Measurements from ENCODE around the gene ARAP1. TPM values are rescaled to one million over a fixed set of nuclear protein-coding genes. Genes with fewer than 3 reads are reported as not detected.

The ARAP1 gene
- polyA plus RNA-seq, 1 donor from 2014 or later: 3.5 TPM

GRCh38 chr11:72696866-72697700 lies 55.1 kb downstream of the ARAP1 start:
- Histone ChIP-seq H2AFZ (ENCODE audit: low read depth, low read length) (no peak overlapping the region), H3K4me2 (ENCODE audit: low read length) (no peak overlapping the region), H3K79me2 (replicated peaks; ENCODE audit: insufficient read depth, low read length) (no peaks in the 10 kb centered on the region), H3K4me3 (ENCODE audit: low read length) (no peak overlapping the region), H3F3A (ENCODE audit: insufficient read depth, low read length, poor library complexity, severe bottlenecking) (no peaks in the 10 kb centered on the region), H3K27ac (ENCODE audit: low read length) (no peak overlapping the region), H3K36me3 (ENCODE audit: insufficient read depth, low read length) (no peaks in the 10 kb centered on the region), H3K27me3 (ENCODE audit: insufficient read depth, low read depth, low read length) (no peaks in the 10 kb centered on the region), H3K9ac (ENCODE audit: low read length) (no peak overlapping the region), H3K9me3 (ENCODE audit: low read length) (no peaks in the 10 kb centered on the region), H3K9me2 (ENCODE audit: insufficient read depth, low read length) (no peaks in the 10 kb centered on the region), H4K20me1 (ENCODE audit: insufficient read depth) (no peaks in the 10 kb centered on the region)
- TF ChIP-seq SMC3 (conservative IDR thresholded peaks at IDR 0.05; ENCODE audit: poor library complexity) (no peak), EZH2 (IDR thresholded peaks at IDR 0.05; ENCODE audit: borderline replicate concordance, insufficient read depth, low read length, poor library complexity, severe bottlenecking) (no peak), RAD21 (conservative IDR thresholded peaks at IDR 0.05) (no peak), MXI1 (conservative IDR thresholded peaks at IDR 0.05; ENCODE audit: poor library complexity, severe bottlenecking) (no peak), EP300 (conservative IDR thresholded peaks at IDR 0.05; ENCODE audit: poor library complexity, severe bottlenecking) (no peak), REST (IDR thresholded peaks at IDR 0.05; ENCODE audit: borderline replicate concordance) (no peak), TAF1 (IDR thresholded peaks at IDR 0.05; ENCODE audit: low read depth) (no peak), POLR2AphosphoS5 (IDR thresholded peaks at IDR 0.05) (no peak)
- TF ChIP-seq, protein P1, sequence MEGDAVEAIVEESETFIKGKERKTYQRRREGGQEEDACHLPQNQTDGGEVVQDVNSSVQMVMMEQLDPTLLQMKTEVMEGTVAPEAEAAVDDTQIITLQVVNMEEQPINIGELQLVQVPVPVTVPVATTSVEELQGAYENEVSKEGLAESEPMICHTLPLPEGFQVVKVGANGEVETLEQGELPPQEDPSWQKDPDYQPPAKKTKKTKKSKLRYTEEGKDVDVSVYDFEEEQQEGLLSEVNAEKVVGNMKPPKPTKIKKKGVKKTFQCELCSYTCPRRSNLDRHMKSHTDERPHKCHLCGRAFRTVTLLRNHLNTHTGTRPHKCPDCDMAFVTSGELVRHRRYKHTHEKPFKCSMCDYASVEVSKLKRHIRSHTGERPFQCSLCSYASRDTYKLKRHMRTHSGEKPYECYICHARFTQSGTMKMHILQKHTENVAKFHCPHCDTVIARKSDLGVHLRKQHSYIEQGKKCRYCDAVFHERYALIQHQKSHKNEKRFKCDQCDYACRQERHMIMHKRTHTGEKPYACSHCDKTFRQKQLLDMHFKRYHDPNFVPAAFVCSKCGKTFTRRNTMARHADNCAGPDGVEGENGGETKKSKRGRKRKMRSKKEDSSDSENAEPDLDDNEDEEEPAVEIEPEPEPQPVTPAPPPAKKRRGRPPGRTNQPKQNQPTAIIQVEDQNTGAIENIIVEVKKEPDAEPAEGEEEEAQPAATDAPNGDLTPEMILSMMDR (IDR thresholded peaks at IDR 0.05; ENCODE audit: poor library complexity, severe bottlenecking): no peak

- Histone ChIP-seq H3K9me3 (ENCODE audit: low read length) (no peaks in the 10 kb centered on the region), H3K4me2 (ENCODE audit: low read length) (no peak overlapping the region), H3K9ac (ENCODE audit: low read length) (no peak overlapping the region), H3K9me2 (ENCODE audit: insufficient read depth, low read length) (no peaks in the 10 kb centered on the region), H3K27me3 (ENCODE audit: insufficient read depth, low read depth, low read length) (no peaks in the 10 kb centered on the region), H3K79me2 (replicated peaks; ENCODE audit: insufficient read depth, low read length) (no peaks in the 10 kb centered on the region), H3K36me3 (ENCODE audit: insufficient read depth, low read length) (no peaks in the 10 kb centered on the region), H2AFZ (ENCODE audit: low read depth, low read length) (no peak overlapping the region), H4K20me1 (ENCODE audit: insufficient read depth) (no peaks in the 10 kb centered on the region), H3K4me3 (ENCODE audit: low read length) (no peak overlapping the region), H3K27ac (ENCODE audit: low read length) (no peak overlapping the region), H3F3A (ENCODE audit: insufficient read depth, low read length, poor library complexity, severe bottlenecking) (no peaks in the 10 kb centered on the region)
- TF ChIP-seq REST (IDR thresholded peaks at IDR 0.05; ENCODE audit: borderline replicate concordance) (no peak), TAF1 (IDR thresholded peaks at IDR 0.05; ENCODE audit: low read depth) (no peak), EZH2 (IDR thresholded peaks at IDR 0.05; ENCODE audit: borderline replicate concordance, insufficient read depth, low read length, poor library complexity, severe bottlenecking) (no peak), EP300 (conservative IDR thresholded peaks at IDR 0.05; ENCODE audit: poor library complexity, severe bottlenecking) (no peak), RAD21 (conservative IDR thresholded peaks at IDR 0.05) (no peak), POLR2AphosphoS5 (IDR thresholded peaks at IDR 0.05) (no peak)
- TF ChIP-seq, protein P1 (IDR thresholded peaks at IDR 0.05; ENCODE audit: poor library complexity, severe bottlenecking): no peak
Observed at GRCh38 chr11:72695354-72695753, 56.9 kb downstream of the ARAP1 start.

Data from neural cell (in vitro differentiated cells).